Nephron (organoid): ENCODE measurements around the gene WDFY3.
A peak's percentile ranks its signal among the peaks of the same experiment; 100 is the strongest.

Experiments
- H3K27ac Mint-ChIP-seq, 3 experiments: 2 replicates each; pipeline ENCODE4 v1.8.0; 2020; ENCODE audit warnings: mixed read lengths in 3 of 3, mild to moderate bottlenecking in 2 of 3, moderate library complexity in 1 of 3
- H3K27me3 Mint-ChIP-seq: 2 replicates; pipeline ENCODE4 v1.8.0; 2021; ENCODE audit warnings: low read depth, mild to moderate bottlenecking, moderate library complexity, mixed read lengths
- H3K36me3 Mint-ChIP-seq: 2 replicates; pipeline ENCODE4 v1.8.0; 2020; ENCODE audit warnings: low read depth, mixed read lengths
- H3K4me1 Mint-ChIP-seq: 2 replicates; pipeline ENCODE4 v1.8.0; 2020; ENCODE audit warnings: mixed read lengths
- H3K4me3 Mint-ChIP-seq, 3 experiments: 2 replicates each; pipeline ENCODE4 v1.8.0; 2020; ENCODE audit warnings: mild to moderate bottlenecking in 3 of 3, mixed read lengths in 3 of 3, moderate library complexity in 2 of 3
- H3K9me3 Mint-ChIP-seq: 2 replicates; pipeline ENCODE4 v1.8.0; 2020; ENCODE audit warnings: mixed read lengths
- CTCF ChIP-seq, 3 experiments: fragments of 200-600 bp; sonication (generic); IDR thresholded peaks; one replicate each; pipeline ENCODE4 v1.5.0; 2021; ENCODE audit warnings: antibody characterized with exemption in 3 of 3; ENCODE audit not compliant: unreplicated experiment in 3 of 3

The WDFY3 gene

GRCh38 chr4:84940960-84941359 is 25.5 kb downstream of the WDFY3 start:
- peaks cover 30% of the 10 kb centered on the region for H3K9me3 Mint-ChIP-seq

GRCh38 chr4:84939113-84939512 is 27.4 kb downstream of the WDFY3 start:
- peaks cover 9% of the 10 kb centered on the region for H3K4me1 Mint-ChIP-seq
- peaks cover 39% of the 10 kb centered on the region for H3K36me3 Mint-ChIP-seq
- H3K27ac Mint-ChIP-seq: no peak overlapping the region
- H3K4me3 Mint-ChIP-seq: no peak overlapping the region
- H3K27me3 Mint-ChIP-seq: no peaks in the 10 kb centered on the region
- peaks cover 30% of the 10 kb centered on the region for H3K9me3 Mint-ChIP-seq
- no peak for TF ChIP-seq CTCF (IDR thresholded peaks at IDR 0.05; ENCODE audit: unreplicated experiment in 3 of 3)

More at GRCh38 chr4:84940960-84941359, 25.5 kb downstream of the WDFY3 start:
- no peaks in the 10 kb centered on the region for H3K27me3 Mint-ChIP-seq
- no peak overlapping the region for H3K4me3 Mint-ChIP-seq
- peaks cover 50% of the 10 kb centered on the region for H3K36me3 Mint-ChIP-seq
- no peak overlapping the region for H3K27ac Mint-ChIP-seq
- no peak for TF ChIP-seq CTCF (IDR thresholded peaks at IDR 0.05; ENCODE audit: unreplicated experiment in 3 of 3)
- H3K4me1 Mint-ChIP-seq: peaks cover 9% of the 10 kb centered on the region

- no peak for TF ChIP-seq CTCF (IDR thresholded peaks at IDR 0.05; ENCODE audit: unreplicated experiment in 3 of 3)
Measured at GRCh38 chr4:84938316-84938715, 28.2 kb downstream of the WDFY3 start.

DNA sequence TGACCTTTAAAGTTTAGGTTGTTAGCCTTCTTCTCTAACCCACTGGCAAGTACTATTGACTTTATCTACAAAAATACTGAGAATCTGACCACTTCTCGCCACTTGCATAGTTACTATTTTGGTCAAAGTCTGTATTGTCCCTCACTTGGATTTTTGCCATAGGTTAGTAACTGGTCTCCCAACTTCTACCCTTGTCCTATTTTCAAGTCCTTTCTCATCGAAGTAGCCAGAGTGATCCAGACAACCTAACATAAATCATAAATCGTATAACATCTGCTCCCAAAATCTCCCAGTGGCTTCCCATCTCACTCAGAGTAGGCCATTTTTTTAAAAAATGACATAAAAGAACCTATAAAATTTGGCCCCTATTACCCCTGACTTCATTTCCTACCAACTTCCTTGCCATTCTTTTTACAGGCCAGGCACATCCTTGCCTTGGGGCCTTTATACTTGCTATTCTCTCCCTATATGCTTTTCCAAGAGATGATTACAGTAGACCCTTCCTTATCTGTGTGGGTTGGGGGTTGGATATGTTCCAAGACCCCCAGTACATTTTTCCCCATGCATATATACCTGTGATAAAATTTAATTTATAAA is 29.0 kb downstream of the WDFY3 start:
- no peak overlapping the region for H3K4me3 Mint-ChIP-seq
- peaks cover 20% of the 10 kb centered on the region for H3K9me3 Mint-ChIP-seq
- TF ChIP-seq CTCF (IDR thresholded peaks at IDR 0.05; ENCODE audit: unreplicated experiment in 3 of 3): no peak
- peaks cover 26% of the 10 kb centered on the region for H3K36me3 Mint-ChIP-seq
- H3K27me3 Mint-ChIP-seq: no peaks in the 10 kb centered on the region
- peaks cover 9% of the 10 kb centered on the region for H3K4me1 Mint-ChIP-seq
- no peak overlapping the region for H3K27ac Mint-ChIP-seq

More at GRCh38 chr4:84938316-84938715, 28.2 kb downstream of the WDFY3 start:
- peaks cover 34% of the 10 kb centered on the region for H3K36me3 Mint-ChIP-seq
- peak overlapping the region in 1 of 3 experiments; percentile 23 for H3K27ac Mint-ChIP-seq
- peaks cover 9% of the 10 kb centered on the region for H3K4me1 Mint-ChIP-seq
- no peaks in the 10 kb centered on the region for H3K27me3 Mint-ChIP-seq
- H3K4me3 Mint-ChIP-seq: no peak overlapping the region
- peaks cover 26% of the 10 kb centered on the region for H3K9me3 Mint-ChIP-seq

DNA sequence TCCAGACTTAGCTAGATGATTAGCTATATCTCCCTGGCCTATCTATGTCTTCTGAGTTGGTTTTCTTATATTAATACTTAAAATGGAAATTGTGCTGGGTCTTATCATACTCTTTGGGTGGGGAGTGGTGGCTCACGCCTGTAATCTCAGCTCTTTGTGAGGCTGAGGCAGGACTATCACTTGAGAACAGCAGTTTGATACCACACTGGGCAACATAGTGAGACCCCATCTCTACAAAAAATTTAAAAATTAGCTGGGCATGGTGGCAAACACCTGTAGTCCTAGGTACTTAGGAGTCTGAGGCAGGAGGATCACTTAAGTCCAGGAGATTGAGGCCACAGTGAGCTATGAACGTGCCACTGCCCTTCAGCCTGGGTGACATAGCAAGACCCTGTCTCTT is 30.4 kb downstream of the WDFY3 start:
- H3K36me3 Mint-ChIP-seq: peaks cover 13% of the 10 kb centered on the region

More for the DNA sequence above, 30.4 kb downstream of the WDFY3 start:
- no peak overlapping the region for H3K27ac Mint-ChIP-seq
- no peak overlapping the region for H3K4me3 Mint-ChIP-seq
- no peaks in the 10 kb centered on the region for H3K27me3 Mint-ChIP-seq
- peaks cover 12% of the 10 kb centered on the region for H3K9me3 Mint-ChIP-seq
- no peak for TF ChIP-seq CTCF (IDR thresholded peaks at IDR 0.05; ENCODE audit: unreplicated experiment in 3 of 3)
- H3K4me1 Mint-ChIP-seq: peaks cover 9% of the 10 kb centered on the region
